Keratinocyte (primary cell): ENCODE data around the gene ENGASE. TPM values are rescaled to one million over a fixed set of nuclear protein-coding genes. Genes with fewer than 3 reads are reported as not detected.

Experiments
- DNase-seq: peaks from one replicate; pipeline ENCODE4 v3.0.0-alpha.2; 2011; ENCODE audit warnings: low read depth, missing footprints, low spot score
- FAIRE-seq: peaks from 2 replicates; lab custom pipeline; 2011; peaks lifted over from hg19 to GRCh38; lab: Jason Lieb, UNC
- H2AFZ ChIP-seq: 2 replicates; pipeline ENCODE4 v1.6.0; 2012; ENCODE audit warnings: low read length, control low read depth, inconsistent platforms; ENCODE audit not compliant: control insufficient read depth
- H3K27ac ChIP-seq: 2 replicates; pipeline ENCODE4 v1.5.1; 2011; ENCODE audit warnings: low read length; ENCODE audit not compliant: control insufficient read depth, insufficient read depth
- H3K27me3 ChIP-seq: 3 replicates; pipeline ENCODE4 v1.6.0; 2011; ENCODE audit warnings: low read length; ENCODE audit not compliant: control insufficient read depth, insufficient read depth; ENCODE audit errors: extremely low read depth
- H3K36me3 ChIP-seq, 2 experiments: 2 replicates in 1 of 2; 3 replicates in 1 of 2; pipeline ENCODE4 v1.5.1; 2011; ENCODE audit warnings: low read length in 2 of 2, mild to moderate bottlenecking in 1 of 2; ENCODE audit not compliant: control insufficient read depth in 2 of 2, insufficient read depth in 2 of 2; ENCODE audit errors: extremely low read depth in 1 of 2
- H3K4me1 ChIP-seq: 3 replicates; pipeline ENCODE4 v1.5.1; 2011; ENCODE audit warnings: low read length; ENCODE audit not compliant: control insufficient read depth, insufficient read depth; ENCODE audit errors: extremely low read depth
- H3K4me2 ChIP-seq: 3 replicates; pipeline ENCODE4 v1.6.0; 2011; ENCODE audit warnings: low read depth, low read length; ENCODE audit not compliant: control insufficient read depth, insufficient read depth; ENCODE audit errors: extremely low read depth
- H3K4me3 ChIP-seq, 3 experiments: fragments of 200-600 bp in 1 of 3; sonication (generic) in 1 of 3; 2 replicates in 2 of 3; 3 replicates in 1 of 3; pipeline ENCODE4 v1.5.1; 2011 to 2016; ENCODE audit warnings: low read length in 3 of 3, mild to moderate bottlenecking in 3 of 3, control low read depth in 2 of 3, inconsistent platforms in 1 of 3, low read depth in 1 of 3, mixed read lengths in 1 of 3, mixed run types in 1 of 3, moderate library complexity in 1 of 3; ENCODE audit not compliant: control insufficient read depth in 2 of 3, insufficient read depth in 2 of 3; ENCODE audit errors: extremely low read depth in 1 of 3
- H3K79me2 ChIP-seq: 2 replicates; pipeline ENCODE4 v1.6.0; 2012; ENCODE audit warnings: low read length; ENCODE audit not compliant: control insufficient read depth, insufficient read depth
- H3K9ac ChIP-seq: 3 replicates; pipeline ENCODE4 v1.6.0; 2011; ENCODE audit warnings: low read length; ENCODE audit not compliant: control insufficient read depth, insufficient read depth; ENCODE audit errors: extremely low read depth
- H3K9me1 ChIP-seq: 3 replicates; pipeline ENCODE4 v1.6.0; 2011; ENCODE audit warnings: low read length; ENCODE audit not compliant: control insufficient read depth, insufficient read depth; ENCODE audit errors: extremely low read depth
- H3K9me3 ChIP-seq: 2 replicates; pipeline ENCODE4 v1.5.1; 2012; ENCODE audit warnings: low read depth, low read length; ENCODE audit not compliant: control insufficient read depth
- H4K20me1 ChIP-seq: 3 replicates; pipeline ENCODE4 v1.6.0; 2011; ENCODE audit warnings: low read length; ENCODE audit not compliant: control insufficient read depth, insufficient read depth; ENCODE audit errors: extremely low read depth
- CTCF ChIP-seq, 3 experiments: IDR thresholded peaks in 1 of 3; conservative IDR thresholded peaks in 1 of 3; optimal IDR thresholded peaks in 1 of 3; 2 replicates in 2 of 3; 3 replicates in 1 of 3; pipeline versions ENCODE3 to v1.5.1; 2011; ENCODE audit warnings: low read length in 3 of 3, mild to moderate bottlenecking in 3 of 3, moderate library complexity in 2 of 3, control low read depth in 1 of 3, inconsistent platforms in 1 of 3; ENCODE audit not compliant: insufficient read depth in 2 of 3; ENCODE audit errors: extremely low read depth in 1 of 3
- EZH2 ChIP-seq: IDR thresholded peaks from one replicate; pipeline ENCODE4 v1.6.1; 2012; ENCODE audit warnings: inconsistent platforms, mild to moderate bottlenecking, low read length, moderate library complexity
- dilution Hi-C: fragments of 300-500 bp; cut with MboI; formaldehyde crosslinking; loops from one replicate; pipeline ENCODE4 v1.7.0; 2020; ENCODE audit warnings: low sequenced_read_pairs; ENCODE audit not compliant: extremely low pct_ligation_motif_present
- polyA plus RNA-seq, 5 experiments: library from polyadenylated mRNA; depleted of rRNA in 3 of 5; stranded (reverse) in 3 of 5; stranded (forward) in 1 of 5; unstranded in 1 of 5; fragments of >200 nt; gene quantifications; 1 replicate in 1 of 5; 2 replicates in 3 of 5; 3 replicates in 1 of 5; pipeline versions ENCODE4 v1.2.1 to v1.2.3, GENCODE V29; 2011 to 2012; ENCODE audit warnings: missing spikeins in 2 of 5, low read depth in 1 of 5, low replicate concordance in 1 of 5

ENGASE gene
- polyA plus RNA-seq, 1 donor (not counting 4 experiments of a cell fraction or from before 2014, with no cell fraction given) = 6.6 TPM

DNA sequence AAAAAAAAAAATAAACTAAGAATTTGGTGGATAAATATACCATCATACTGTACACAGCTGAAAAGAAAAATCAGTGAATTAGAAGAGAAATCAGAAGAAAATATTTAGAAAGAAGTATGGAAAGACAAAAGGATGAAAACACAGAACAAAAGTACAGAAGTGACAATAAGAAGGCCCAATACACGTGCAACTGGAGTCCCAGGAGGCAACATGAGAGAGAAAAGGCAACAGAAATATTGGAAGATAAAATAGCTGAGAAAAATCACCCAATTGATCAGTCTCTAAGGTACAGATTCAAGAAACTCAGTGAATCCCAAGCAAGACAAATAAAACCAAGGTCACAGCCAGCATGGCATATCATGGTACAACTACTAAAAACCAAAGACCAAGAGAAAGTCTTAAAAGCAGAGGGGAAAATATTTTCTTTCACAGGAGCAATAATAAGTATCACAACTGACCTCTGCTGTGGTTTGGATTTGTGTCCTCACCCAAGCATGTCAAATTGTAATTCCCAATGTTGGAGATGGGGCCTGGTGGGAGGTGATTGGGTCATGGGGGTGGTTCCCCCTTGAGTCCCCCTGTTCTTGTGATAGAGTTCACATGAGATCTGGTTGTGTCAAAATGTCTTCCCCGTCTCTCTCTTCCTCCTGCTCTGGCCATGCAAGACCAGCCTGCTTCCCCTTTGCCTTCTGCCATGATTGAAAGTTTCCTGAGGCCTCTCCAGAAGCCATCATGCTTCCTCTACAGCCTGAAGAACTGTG, 20.2 kb upstream of the ENGASE start:
- H3K4me2 ChIP-seq = no peak overlapping the region
- no peaks in the 10 kb centered on the region for H3K36me3 ChIP-seq
- no peak overlapping the region for H3K9ac ChIP-seq
- no peaks in the 10 kb centered on the region for H3K79me2 ChIP-seq
- H3K9me1 ChIP-seq = no peaks in the 10 kb centered on the region
- no peak overlapping the region for H2AFZ ChIP-seq
- DNase-seq (no peak), FAIRE-seq (no peak)
- H3K4me1 ChIP-seq = no peaks in the 10 kb centered on the region
- no peaks in the 10 kb centered on the region for H4K20me1 ChIP-seq
- H3K27me3 ChIP-seq = no peaks in the 10 kb centered on the region
- H3K9me3 ChIP-seq = no peaks in the 10 kb centered on the region
- H3K27ac ChIP-seq = no peak overlapping the region
- dilution Hi-C loops = no loop called here
- TF ChIP-seq CTCF (optimal IDR thresholded peaks at IDR 0.05 in 1 of 3, IDR thresholded peaks at IDR 0.05 in 1 of 3, conservative IDR thresholded peaks at IDR 0.05 in 1 of 3; ENCODE audit: extremely low read depth in 1 of 3, insufficient read depth in 2 of 3, low read length in 3 of 3) (no peak), EZH2 (no peak)
- H3K4me3 ChIP-seq = no peak overlapping the region

- Histone ChIP-seq H3K4me3 (no peak overlapping the region), H3K9me1 (no peaks in the 10 kb centered on the region), H3K9me3 (no peaks in the 10 kb centered on the region), H3K27me3 (no peaks in the 10 kb centered on the region), H3K36me3 (no peaks in the 10 kb centered on the region), H2AFZ (no peak overlapping the region), H3K9ac (no peak overlapping the region), H3K4me2 (no peak overlapping the region), H4K20me1 (no peaks in the 10 kb centered on the region), H3K27ac (no peak overlapping the region), H3K79me2 (no peaks in the 10 kb centered on the region), H3K4me1 (no peaks in the 10 kb centered on the region)
- FAIRE-seq = no peak
- TF ChIP-seq CTCF (optimal IDR thresholded peaks at IDR 0.05 in 1 of 3, IDR thresholded peaks at IDR 0.05 in 1 of 3, conservative IDR thresholded peaks at IDR 0.05 in 1 of 3; ENCODE audit: extremely low read depth in 1 of 3, insufficient read depth in 2 of 3, low read length in 3 of 3) (no peak), EZH2 (no peak)
- DNase-seq = no peak
- dilution Hi-C loops = no loop called here
Observed at GRCh38 chr17:79055197-79055596, 19.4 kb upstream of the ENGASE start.
